AG10803 (cell line): Measurements from ENCODE around the gene HTR3B.
"Not testable (repeated sequence)": the region's sequence is repeated elsewhere in the genome, so short reads cannot be mapped to it uniquely, and the experiment has no call there.

ENCODE experiments used
- DNase-seq: peaks from one replicate; pipeline ENCODE4 v3.0.0; 2010; ENCODE audit warnings: low read depth
- H3K4me3 ChIP-seq: 2 replicates; pipeline ENCODE4 v1.5.1; 2011; ENCODE audit warnings: mild to moderate bottlenecking, low read length, control low read depth
- CTCF ChIP-seq: conservative IDR thresholded peaks from 2 replicates; pipeline ENCODE4 v1.5.1; 2011; ENCODE audit warnings: mild to moderate bottlenecking, low read length, control low read depth, inconsistent platforms

HTR3B gene

GRCh38 chr11:113906038-113906437 is 1.4 kb downstream of the HTR3B start:
- peak; percentile 11 for DNase-seq
- no peak overlapping the region for H3K4me3 ChIP-seq
- no peak for TF ChIP-seq CTCF

DNA sequence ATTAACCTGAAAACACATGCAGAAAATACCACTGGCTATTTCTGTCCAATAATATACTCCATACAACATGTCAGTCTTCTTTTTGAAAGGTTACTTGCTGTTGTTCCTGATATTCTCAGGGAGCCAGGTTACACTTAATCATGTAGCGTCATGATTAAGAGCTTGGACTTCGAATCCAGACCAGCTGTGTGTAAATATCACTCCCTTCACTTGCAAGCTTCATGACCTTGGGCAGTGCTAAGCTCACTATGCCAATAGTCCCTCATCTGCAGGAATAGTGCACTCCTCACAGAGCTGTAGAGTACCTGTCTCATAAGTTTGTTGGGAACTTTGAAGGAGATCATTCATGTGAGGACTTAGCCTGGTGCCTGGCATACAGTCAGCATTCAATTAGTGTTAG is 1.9 kb downstream of the HTR3B start:
- DNase-seq, result no peak
- no peak overlapping the region for H3K4me3 ChIP-seq
- TF ChIP-seq CTCF, result no peak

GRCh38 chr11:113907152-113907551 is 2.6 kb downstream of the HTR3B start:
- H3K4me3 ChIP-seq, result no peak overlapping the region
- TF ChIP-seq CTCF, result no peak
- no peak for DNase-seq

DNA sequence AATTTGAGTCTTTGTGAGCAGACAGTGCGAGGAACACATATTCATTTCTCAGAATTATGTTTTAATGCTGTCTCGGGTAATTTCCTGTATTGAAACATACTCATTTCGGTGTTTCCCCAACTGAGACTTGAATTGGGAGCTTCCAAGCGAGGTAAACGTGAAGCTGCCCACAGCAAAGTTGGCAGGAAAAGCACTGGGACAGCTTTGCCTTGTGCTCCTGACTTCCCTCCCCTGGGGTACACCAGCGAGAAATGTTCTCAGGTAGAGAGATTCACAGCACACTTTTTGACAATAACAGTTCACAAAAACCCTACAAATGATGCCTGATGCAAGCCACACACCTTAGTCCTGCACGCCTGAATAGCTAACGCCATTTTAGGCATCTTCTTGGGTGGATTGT is 3.1 kb downstream of the HTR3B start:
- TF ChIP-seq CTCF, result no peak
- H3K4me3 ChIP-seq, result no peak overlapping the region
- DNase-seq, result no peak

GRCh38 chr11:113908098-113908497 is 3.5 kb downstream of the HTR3B start:
- H3K4me3 ChIP-seq, result no peak overlapping the region
- TF ChIP-seq CTCF, result no peak

GRCh38 chr11:113911491-113911890 is 6.9 kb downstream of the HTR3B start:
- not testable (repeated sequence) for DNase-seq, H3K4me3 ChIP-seq

More at GRCh38 chr11:113908098-113908497, 3.5 kb downstream of the HTR3B start:
- no peak for DNase-seq

DNA sequence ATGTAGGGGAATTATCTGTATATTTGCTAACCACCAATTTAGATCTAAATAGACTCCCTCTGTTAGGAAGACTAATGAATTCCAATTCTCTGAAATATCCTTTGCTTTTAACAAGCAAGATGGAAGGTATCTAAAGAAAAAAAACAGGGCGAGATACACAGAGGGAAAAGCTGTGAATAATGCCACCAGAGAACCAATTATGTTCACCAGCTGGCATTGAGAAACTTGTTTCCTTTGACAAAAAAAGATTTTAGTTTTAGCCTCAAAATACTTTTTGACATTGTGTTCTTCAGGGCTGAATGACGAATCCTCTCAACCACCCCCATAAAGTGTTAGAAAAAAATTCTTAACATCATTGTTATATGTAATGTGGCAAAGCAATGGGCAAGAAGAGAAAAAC is 19.0 kb downstream of the HTR3B start:
- TF ChIP-seq CTCF, result no peak
- DNase-seq, result no peak
- no peak overlapping the region for H3K4me3 ChIP-seq
